HL-60/S4 (cell line): ENCODE measurements around the gene CA11.

ENCODE experiments used
- in situ Hi-C: fragments of 300-500 bp; cut with MboI; formaldehyde crosslinking; loops from 2 replicates; pipeline ENCODE4 v1.14.3; 2022; ENCODE audit warnings: low sequenced_read_pairs

CA11 gene

DNA sequence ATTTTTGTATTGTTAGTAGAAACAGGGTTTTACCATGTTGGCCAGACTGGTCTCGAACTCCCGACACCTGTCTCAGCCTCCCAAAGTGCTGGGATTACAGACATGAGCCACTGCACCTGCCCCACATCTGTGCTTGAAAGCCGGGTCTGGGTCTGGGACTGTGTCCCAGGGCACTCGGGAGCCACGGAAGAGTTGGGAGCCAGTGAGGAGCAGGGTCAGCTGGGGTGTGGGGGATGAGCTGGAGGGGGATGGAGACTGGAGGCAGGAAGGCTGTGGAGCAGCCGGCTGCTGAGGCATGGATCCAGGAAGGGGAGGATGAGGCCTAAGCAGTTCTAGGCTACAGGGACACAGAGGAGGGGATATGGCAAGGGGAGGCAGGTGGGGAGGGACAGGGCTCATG is 50.2 kb downstream of the CA11 start:
- in situ Hi-C loops = loop anchor here (25.0 kb wide), 1 partner anchor 609 kb away; the partner anchor contains the start of genes BSPH1 and ELSPBP1

DNA sequence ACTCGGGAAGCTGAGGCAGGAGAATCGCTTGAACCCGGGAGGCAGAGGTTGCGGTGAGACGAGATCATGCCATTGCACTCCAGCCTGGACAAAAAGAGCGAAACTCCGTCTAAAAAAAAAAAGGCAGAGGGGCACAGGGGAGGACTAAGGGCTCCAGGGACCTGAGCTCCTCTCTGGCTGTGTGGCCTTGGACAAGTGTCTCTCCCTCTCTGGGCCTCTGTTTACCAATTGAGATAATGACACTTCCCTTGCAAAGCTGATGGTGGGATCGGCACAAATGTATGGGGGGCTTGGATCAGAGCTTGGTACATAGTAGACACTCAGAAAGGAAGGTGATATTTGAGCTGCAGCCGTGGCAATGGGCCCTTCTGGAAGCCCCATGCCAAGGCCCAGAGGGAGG is 50.8 kb downstream of the CA11 start:
- in situ Hi-C loops = loop anchor here (25.0 kb wide), 1 partner anchor 608 kb away; the partner anchor contains the start of genes BSPH1 and ELSPBP1

DNA sequence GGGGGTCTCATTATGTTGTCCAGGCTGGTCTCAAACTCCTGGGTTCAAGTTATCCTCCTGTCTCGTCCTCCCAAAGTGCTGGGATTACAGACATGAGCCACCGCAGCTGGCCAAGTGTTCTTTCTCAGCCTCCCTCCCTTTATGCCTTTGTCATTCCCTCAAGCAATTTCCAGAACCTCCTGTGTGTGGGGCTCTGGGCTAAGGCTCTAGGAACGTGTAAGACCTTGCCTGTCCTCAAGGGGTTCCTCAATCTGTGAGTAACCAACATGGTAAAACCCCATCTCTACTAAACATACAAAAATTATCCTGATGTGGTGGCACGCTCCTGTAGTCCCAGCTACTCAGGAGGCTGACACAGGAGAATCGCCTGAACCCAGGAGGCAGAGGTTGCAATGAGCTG is 55.0 kb downstream of the CA11 start:
- in situ Hi-C loops = loop anchor here (25.0 kb wide), 1 partner anchor 604 kb away; the partner anchor contains the start of genes BSPH1 and ELSPBP1

- in situ Hi-C loops = loop anchor here (10.0 to 25.0 kb wide), 2 partner anchors 274 to 602 kb away; partner anchors contain the start of genes BSPH1 and ELSPBP1
These were observed 57.2 kb downstream of the CA11 start for GRCh38 chr19:48588670-48589401.
